Activated CD4-positive, CD25-positive, alpha-beta regulatory T cell treated with anti-CD3 and anti-CD28 coated beads, Interleukin-2, amount 50 U/mL, for 72 hours (primary cell): ENCODE data around the gene CBX2.

Experiments
- DNase-seq: peaks from one replicate; pipeline ENCODE4 v3.0.0; 2021

The CBX2 gene

GRCh38 chr17:79814974-79815835 lies 37.3 kb downstream of the CBX2 start:
- DNase-seq: no peak

- DNase-seq: no peak
Observed at GRCh38 chr17:79815836-79816461, 38.0 kb downstream of the CBX2 start.

- DNase-seq: no peak
Observed at GRCh38 chr17:79818026-79818758, 40.2 kb downstream of the CBX2 start.

GRCh38 chr17:79819085-79819484 lies 41.1 kb downstream of the CBX2 start:
- DNase-seq: no peak

- DNase-seq: no peak
Observed at GRCh38 chr17:79819534-79820276, 41.8 kb downstream of the CBX2 start.

- DNase-seq: no peak
Observed at GRCh38 chr17:79820959-79821330, 43.0 kb downstream of the CBX2 start.

- no peak for DNase-seq
Observed at GRCh38 chr17:79821331-79822095, 43.6 kb downstream of the CBX2 start.

- DNase-seq: no peak
Observed at GRCh38 chr17:79822583-79823124, 44.7 kb downstream of the CBX2 start.

- no peak for DNase-seq
Observed at GRCh38 chr17:79824234-79824633, 46.3 kb downstream of the CBX2 start.

GRCh38 chr17:79824893-79825579 lies 47.1 kb downstream of the CBX2 start:
- DNase-seq: no peak

GRCh38 chr17:79825580-79825921 lies 47.6 kb downstream of the CBX2 start:
- no peak for DNase-seq

GRCh38 chr17:79826204-79826680 lies 48.3 kb downstream of the CBX2 start:
- DNase-seq: no peak

GRCh38 chr17:79826841-79827578 lies 49.1 kb downstream of the CBX2 start:
- no peak for DNase-seq

GRCh38 chr17:79829004-79829403 lies 51.1 kb downstream of the CBX2 start:
- no peak for DNase-seq

- no peak for DNase-seq
Observed at GRCh38 chr17:79829457-79829856, 51.5 kb downstream of the CBX2 start.

- no peak for DNase-seq
Observed at GRCh38 chr17:79830303-79830702, 52.4 kb downstream of the CBX2 start.

GRCh38 chr17:79830763-79831264 lies 52.9 kb downstream of the CBX2 start:
- no peak for DNase-seq

- DNase-seq: no peak
Observed at GRCh38 chr17:79831265-79832217, 53.6 kb downstream of the CBX2 start.
